Camera-type eye (tissue), 1 donor: ENCODE results near the gene RAP2C. TPM values are rescaled to one million over a fixed set of nuclear protein-coding genes. Genes with fewer than 3 reads are reported as not detected.

Source experiments
- total RNA-seq: library from RNA; depleted of rRNA; stranded (reverse); fragments of >200 nt; gene quantifications from one replicate; pipeline ENCODE4 v1.2.3, GENCODE V29; 2014

Gene RAP2C
- total RNA-seq: 21.1 TPM

DNA sequence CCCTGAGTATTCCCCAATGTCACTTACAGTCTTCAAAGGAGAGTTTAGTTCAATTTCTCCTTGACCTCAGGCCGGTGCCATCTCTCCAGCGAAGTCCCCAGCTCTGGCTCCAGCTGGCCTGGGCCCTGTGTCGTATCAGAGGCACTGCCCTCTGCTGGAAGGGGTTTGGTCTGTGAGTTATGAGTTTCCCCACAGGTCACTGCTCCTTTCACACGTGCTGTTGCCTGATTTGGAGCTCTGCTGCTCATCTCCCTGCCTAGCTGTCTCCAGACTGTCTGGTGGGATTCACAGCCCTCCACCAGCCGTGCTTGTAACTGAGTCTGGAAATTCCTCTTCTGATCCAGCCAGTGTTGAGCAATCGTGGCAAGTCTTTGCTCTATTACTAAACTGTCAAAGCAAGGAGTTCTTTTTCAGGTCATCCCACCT lies at the start of gene RAP2C:
Gene RAP2C, minus strand, starts transcription at position 105 of the 426 bp plus-strand sequence. CDS start 2,179 bp downstream, outside the sequence.

Other genes with a start within 250 kb of the RAP2C start
- gene STK26, start 196.1 kb downstream of the RAP2C start, total RNA-seq: 9.0 TPM
- gene FRMD7, start 91.4 kb downstream of the RAP2C start, total RNA-seq: 1.4 TPM